Common myeloid progenitor, CD34-positive (primary cell): ENCODE results near the gene SEL1L3.

Experiments used
- CTCF ChIA-PET: fragments of 350-600 bp; sonication (Branson Sonifier 250); formaldehyde crosslinking; loops from one replicate; lab custom pipeline; 2021; ENCODE audit warnings: antibody characterized with exemption; lab: Charles Lee
- POLR2A ChIA-PET: fragments of 350-600 bp; sonication (Branson Sonifier 250); formaldehyde crosslinking; loops from one replicate; lab custom pipeline; 2021; ENCODE audit warnings: antibody characterized with exemption; lab: Charles Lee
- DNase-seq, 3 donors: peaks; one replicate each; pipeline versions ENCODE4 v3.0.0 to v3.0.0-alpha.2; 2013
- H3K27ac ChIP-seq, 2 experiments: 1 replicate in 1 of 2; 2 replicates in 1 of 2; pipeline ENCODE4 v1.7.0; 2013; ENCODE audit warnings: inconsistent platforms in 2 of 2, low read length in 2 of 2, mild to moderate bottlenecking in 2 of 2, low read depth in 1 of 2, moderate library complexity in 1 of 2; ENCODE audit not compliant: severe bottlenecking in 2 of 2, insufficient read depth in 1 of 2, poor library complexity in 1 of 2
- H3K27me3 ChIP-seq, 5 experiments: replicated peaks in 2 of 5; 1 replicate in 3 of 5; 2 replicates in 2 of 5; pipeline versions ENCODE4 v1.6.1 to v1.7.0; 2013; ENCODE audit warnings: low read length in 4 of 5, mild to moderate bottlenecking in 2 of 5, moderate library complexity in 2 of 5, inconsistent platforms in 1 of 5; ENCODE audit not compliant: insufficient read depth in 5 of 5, control insufficient read depth in 4 of 5
- H3K36me3 ChIP-seq, 4 experiments: 1 replicate in 2 of 4; 2 replicates in 2 of 4; pipeline versions ENCODE4 v1.6.1 to v1.7.0; 2013; ENCODE audit warnings: low read length in 3 of 4, control low read depth in 1 of 4, mild to moderate bottlenecking in 1 of 4; ENCODE audit not compliant: control insufficient read depth in 4 of 4, insufficient read depth in 4 of 4
- H3K4me1 ChIP-seq, 4 experiments: 1 replicate in 3 of 4; 2 replicates in 1 of 4; pipeline versions ENCODE4 v1.6.1 to v1.7.1; 2013; ENCODE audit warnings: low read length in 3 of 4, mild to moderate bottlenecking in 3 of 4, control low read depth in 1 of 4, inconsistent platforms in 1 of 4, moderate library complexity in 1 of 4; ENCODE audit not compliant: control insufficient read depth in 4 of 4, insufficient read depth in 4 of 4; ENCODE audit errors: control extremely low read depth in 1 of 4
- H3K4me3 ChIP-seq, 7 experiments: 1 replicate in 4 of 7; 2 replicates in 3 of 7; pipeline versions ENCODE4 v1.5.1 to v1.7.0; 2013; ENCODE audit warnings: mild to moderate bottlenecking in 7 of 7, low read length in 6 of 7, moderate library complexity in 6 of 7, inconsistent platforms in 2 of 7, low read depth in 2 of 7, control low read depth in 1 of 7; ENCODE audit not compliant: insufficient read depth in 4 of 7, control insufficient read depth in 1 of 7; ENCODE audit errors: extremely low read depth in 1 of 7
- H3K9me3 ChIP-seq, 5 experiments: 1 replicate in 4 of 5; 2 replicates in 1 of 5; pipeline versions ENCODE4 v1.6.1 to v1.7.1; 2013; ENCODE audit warnings: low read length in 4 of 5, mild to moderate bottlenecking in 2 of 5, inconsistent platforms in 1 of 5, low read depth in 1 of 5, moderate library complexity in 1 of 5; ENCODE audit not compliant: control insufficient read depth in 4 of 5, insufficient read depth in 2 of 5; ENCODE audit errors: control extremely low read depth in 1 of 5
- WGBS: methylation state at CpG from one replicate; pipeline ENCODE4 v1.1.5; 2013; ENCODE audit not compliant: insufficient coverage; 5-methylcytosine and 5-hydroxymethylcytosine counted together

The SEL1L3 gene

DNA sequence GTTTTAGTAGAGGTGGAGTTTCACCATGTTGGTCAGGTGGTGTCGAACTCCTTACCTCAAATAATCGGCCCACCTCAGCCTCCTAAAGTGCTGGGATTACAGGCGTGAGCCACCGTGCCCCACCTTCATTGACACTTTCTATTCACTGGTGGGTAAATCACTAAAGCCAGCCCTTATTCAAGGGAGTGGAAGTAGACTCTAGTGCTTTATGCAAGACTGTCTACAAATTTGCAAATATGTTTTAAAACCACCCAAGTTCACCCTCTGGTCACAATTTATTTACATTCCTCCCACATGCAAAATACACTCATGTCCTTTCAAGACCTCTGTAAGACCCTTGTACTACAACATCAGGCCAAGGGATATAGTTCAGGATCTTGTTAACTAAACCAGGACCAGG, 162.1 kb downstream of the SEL1L3 start:
- no peak for DNase-seq

DNA sequence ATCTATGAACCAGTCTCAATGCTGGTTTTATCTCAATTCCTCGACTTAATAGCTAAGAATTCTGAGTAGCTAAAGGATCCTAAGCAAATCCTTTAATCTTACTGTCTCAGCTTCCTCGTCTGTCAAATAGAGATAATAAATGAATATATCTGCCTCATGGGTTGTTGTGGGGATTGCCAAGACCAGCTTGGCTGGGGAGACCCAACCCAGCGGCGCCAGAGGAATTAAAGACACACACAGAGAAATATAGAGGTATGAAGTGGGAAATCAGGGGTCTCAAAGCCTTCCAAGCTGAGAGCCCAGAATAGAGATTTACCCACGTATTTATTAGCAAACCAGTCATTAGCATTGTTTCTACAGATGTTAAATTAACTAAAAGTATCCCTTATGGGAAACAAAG, 165.3 kb downstream of the SEL1L3 start:
- H3K4me1 ChIP-seq, result no peaks in the 10 kb centered on the region
- ChIA-PET CTCF (interaction anchor here (1.5 kb wide), 1 partner anchor 11 kb away, joined by 3 read pairs; no protein-coding TSS in a partner anchor), POLR2A (no interaction called here)
- H3K4me3 ChIP-seq, result no peak overlapping the region
- no peak for DNase-seq
- no peaks in the 10 kb centered on the region for H3K9me3 ChIP-seq
- H3K27ac ChIP-seq, result no peak overlapping the region
- no peaks in the 10 kb centered on the region for H3K36me3 ChIP-seq
- 100% methylated on average over 1 of the region's 5 CpGs for WGBS
- no peaks in the 10 kb centered on the region for H3K27me3 ChIP-seq

More for the DNA sequence above, 162.1 kb downstream of the SEL1L3 start:
- no peaks in the 10 kb centered on the region for H3K9me3 ChIP-seq
- POLR2A ChIA-PET, result no interaction called here
- CTCF ChIA-PET, result no interaction called here
- no peak overlapping the region for H3K4me3 ChIP-seq
- peaks cover 0 to 2% (median 0%) of the 10 kb centered on the region in 5 experiments for H3K27me3 ChIP-seq
- 100% methylated on average over 4 of the region's 4 CpGs for WGBS
- H3K36me3 ChIP-seq, result no peaks in the 10 kb centered on the region
- H3K27ac ChIP-seq, result no peak overlapping the region
- H3K4me1 ChIP-seq, result no peaks in the 10 kb centered on the region
